HepG2 (cell line): ENCODE measurements around the gene ABL2. TPM values are rescaled to one million over a fixed set of nuclear protein-coding genes. Genes with fewer than 3 reads are reported as not detected.

Source experiments
- CENPX ChIP-seq: sonication (generic); formaldehyde crosslinking; IDR thresholded peaks from 2 replicates; pipeline ENCODE4 v1.9.0; 2021; ENCODE audit warnings: mild to moderate bottlenecking, missing genetic modification reagents, moderate library complexity
- CSRNP1 ChIP-seq: sonication (generic); formaldehyde crosslinking; IDR thresholded peaks from 2 replicates; pipeline ENCODE4 v1.8.1; 2023; ENCODE audit warnings: mild to moderate bottlenecking, missing genetic modification reagents
- DBP ChIP-seq: sonication (generic); formaldehyde crosslinking; IDR thresholded peaks from 2 replicates; pipeline ENCODE4 v1.4.0; 2020; ENCODE audit warnings: missing genetic modification reagents; ENCODE audit errors: not compliant biosample characterization
- EHMT2 ChIP-seq: fragments of 200-600 bp; sonication (generic); IDR thresholded peaks from 2 replicates; pipeline ENCODE4 v1.7.0; 2017; ENCODE audit warnings: antibody characterized with exemption, low read depth, low read length, borderline replicate concordance
- GLMP ChIP-seq: sonication (generic); formaldehyde crosslinking; IDR thresholded peaks from 2 replicates; pipeline ENCODE4 v1.9.0; 2021; ENCODE audit warnings: missing genetic modification reagents, mild to moderate bottlenecking, borderline replicate concordance
- KLF12 ChIP-seq: sonication (generic); formaldehyde crosslinking; IDR thresholded peaks from 2 replicates; pipeline ENCODE4 v1.4.0; 2020; ENCODE audit warnings: missing genetic modification reagents, borderline replicate concordance
- KLF15 ChIP-seq: sonication (generic); formaldehyde crosslinking; IDR thresholded peaks from 2 replicates; pipeline ENCODE4 v1.8.1; 2023; ENCODE audit warnings: borderline replicate concordance, mild to moderate bottlenecking, inconsistent platforms, missing genetic modification reagents, mixed read lengths
- MAZ ChIP-seq, 2 experiments: sonication (generic) in 1 of 2; formaldehyde crosslinking in 1 of 2; IDR thresholded peaks; 2 replicates each; pipeline versions ENCODE4 v1.5.0 to v1.6.1; 2012 to 2020; ENCODE audit warnings: low read depth in 2 of 2, mild to moderate bottlenecking in 2 of 2, borderline replicate concordance in 1 of 2, improper control_type of control experiment in 1 of 2, low read length in 1 of 2, missing genetic modification reagents in 1 of 2, moderate library complexity in 1 of 2
- MIXL1 ChIP-seq: IDR thresholded peaks from 2 replicates; pipeline ENCODE4 v1.6.1; 2016
- NFIB ChIP-seq: sonication (generic); formaldehyde crosslinking; IDR thresholded peaks from 2 replicates; pipeline ENCODE4 v1.9.0; 2021; ENCODE audit warnings: missing genetic modification reagents, mild to moderate bottlenecking, borderline replicate concordance
- NR2F1 ChIP-seq, 2 experiments: fragments of 450-650 bp in 1 of 2; formaldehyde crosslinking in 1 of 2; IDR thresholded peaks; 2 replicates each; pipeline versions ENCODE4 v1.5.0 to v1.6.1; 2016 to 2020; ENCODE audit warnings: mild to moderate bottlenecking in 1 of 2, missing compliant biosample characterization in 1 of 2, missing genetic modification reagents in 1 of 2, moderate library complexity in 1 of 2
- POLR2G ChIP-seq: fragments of 200-400 bp; formaldehyde crosslinking; IDR thresholded peaks from 2 replicates; pipeline ENCODE4 v1.6.1; 2018; ENCODE audit warnings: mild to moderate bottlenecking, low read depth, low read length, moderate library complexity
- PRPF4 ChIP-seq: fragments of 200-400 bp; formaldehyde crosslinking; IDR thresholded peaks from 2 replicates; pipeline ENCODE4 v1.6.1; 2016; ENCODE audit warnings: low read length, low read depth; ENCODE audit not compliant: poor library complexity, severe bottlenecking
- TBX2 ChIP-seq: sonication (generic); formaldehyde crosslinking; IDR thresholded peaks from 2 replicates; pipeline ENCODE4 v1.5.0; 2020; ENCODE audit warnings: missing genetic modification reagents, mild to moderate bottlenecking, borderline replicate concordance
- ZBTB21 ChIP-seq: sonication (generic); formaldehyde crosslinking; IDR thresholded peaks from 2 replicates; pipeline ENCODE4 v1.4.0; 2020; ENCODE audit warnings: missing genetic modification reagents
- ZNF761 ChIP-seq: sonication (generic); formaldehyde crosslinking; conservative IDR thresholded peaks from 2 replicates; pipeline ENCODE4 v1.4.0; 2020; ENCODE audit warnings: mild to moderate bottlenecking, missing genetic modification reagents
- ZSCAN9 ChIP-seq: IDR thresholded peaks from 2 replicates; pipeline ENCODE4 v1.6.1; 2016; ENCODE audit warnings: borderline replicate concordance
- polyA plus RNA-seq, 8 experiments: library from polyadenylated mRNA; depleted of rRNA in 3 of 8; stranded (reverse) in 7 of 8; unstranded in 1 of 8; fragments of >200 nt; fragmentation: Illumina TruSeq in 4 of 8; extraction: Trizol in 4 of 8; gene quantifications; 2 replicates each; pipeline versions ENCODE4 v1.2.1 to v1.2.3, GENCODE V29; 2011 to 2016; ENCODE audit warnings: low read depth in 4 of 8, missing spikeins in 1 of 8, mixed read lengths in 1 of 8; ENCODE audit not compliant: insufficient read depth in 1 of 8
- total RNA-seq, 5 experiments: library from RNA; depleted of rRNA; stranded (reverse); fragments of >200 nt; fragmentation: Illumina TruSeq; extraction: Trizol; gene quantifications; 2 replicates each; pipeline ENCODE4 v1.2.3, GENCODE V29; 2016; ENCODE audit warnings: low read depth in 1 of 5
- TF ChIP-seq, protein P1 (sequence below): sonication (generic); formaldehyde crosslinking; IDR thresholded peaks from 2 replicates; pipeline ENCODE4 v1.5.0; 2020; ENCODE audit warnings: mild to moderate bottlenecking, missing genetic modification reagents
- TF ChIP-seq, protein P2 (sequence below): sonication (generic); formaldehyde crosslinking; IDR thresholded peaks from 2 replicates; pipeline ENCODE4 v1.5.1; 2020; ENCODE audit warnings: mild to moderate bottlenecking, missing genetic modification reagents

The ABL2 gene
- total and polyA plus RNA-seq, 2 of the 13 experiments (the other 11 are each of a cell fraction or from before 2014, with no cell fraction given): 5.8 to 6.0 TPM

- no peak for TF ChIP-seq KLF12
- no peak for TF ChIP-seq KLF15 (CRISPR knock-in tag)
- TF ChIP-seq POLR2G: peak; percentile 81
- TF ChIP-seq, protein P1, sequence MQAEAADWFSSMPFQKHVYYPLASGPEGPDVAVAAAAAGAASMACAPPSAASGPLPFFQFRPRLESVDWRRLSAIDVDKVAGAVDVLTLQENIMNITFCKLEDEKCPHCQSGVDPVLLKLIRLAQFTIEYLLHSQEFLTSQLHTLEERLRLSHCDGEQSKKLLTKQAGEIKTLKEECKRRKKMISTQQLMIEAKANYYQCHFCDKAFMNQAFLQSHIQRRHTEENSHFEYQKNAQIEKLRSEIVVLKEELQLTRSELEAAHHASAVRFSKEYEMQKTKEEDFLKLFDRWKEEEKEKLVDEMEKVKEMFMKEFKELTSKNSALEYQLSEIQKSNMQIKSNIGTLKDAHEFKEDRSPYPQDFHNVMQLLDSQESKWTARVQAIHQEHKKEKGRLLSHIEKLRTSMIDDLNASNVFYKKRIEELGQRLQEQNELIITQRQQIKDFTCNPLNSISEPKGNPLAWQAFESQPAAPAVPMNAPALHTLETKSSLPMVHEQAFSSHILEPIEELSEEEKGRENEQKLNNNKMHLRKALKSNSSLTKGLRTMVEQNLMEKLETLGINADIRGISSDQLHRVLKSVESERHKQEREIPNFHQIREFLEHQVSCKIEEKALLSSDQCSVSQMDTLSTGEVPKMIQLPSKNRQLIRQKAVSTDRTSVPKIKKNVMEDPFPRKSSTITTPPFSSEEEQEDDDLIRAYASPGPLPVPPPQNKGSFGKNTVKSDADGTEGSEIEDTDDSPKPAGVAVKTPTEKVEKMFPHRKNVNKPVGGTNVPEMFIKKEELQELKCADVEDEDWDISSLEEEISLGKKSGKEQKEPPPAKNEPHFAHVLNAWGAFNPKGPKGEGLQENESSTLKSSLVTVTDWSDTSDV (CRISPR knock-in tag): no peak
- TF ChIP-seq, protein P2, sequence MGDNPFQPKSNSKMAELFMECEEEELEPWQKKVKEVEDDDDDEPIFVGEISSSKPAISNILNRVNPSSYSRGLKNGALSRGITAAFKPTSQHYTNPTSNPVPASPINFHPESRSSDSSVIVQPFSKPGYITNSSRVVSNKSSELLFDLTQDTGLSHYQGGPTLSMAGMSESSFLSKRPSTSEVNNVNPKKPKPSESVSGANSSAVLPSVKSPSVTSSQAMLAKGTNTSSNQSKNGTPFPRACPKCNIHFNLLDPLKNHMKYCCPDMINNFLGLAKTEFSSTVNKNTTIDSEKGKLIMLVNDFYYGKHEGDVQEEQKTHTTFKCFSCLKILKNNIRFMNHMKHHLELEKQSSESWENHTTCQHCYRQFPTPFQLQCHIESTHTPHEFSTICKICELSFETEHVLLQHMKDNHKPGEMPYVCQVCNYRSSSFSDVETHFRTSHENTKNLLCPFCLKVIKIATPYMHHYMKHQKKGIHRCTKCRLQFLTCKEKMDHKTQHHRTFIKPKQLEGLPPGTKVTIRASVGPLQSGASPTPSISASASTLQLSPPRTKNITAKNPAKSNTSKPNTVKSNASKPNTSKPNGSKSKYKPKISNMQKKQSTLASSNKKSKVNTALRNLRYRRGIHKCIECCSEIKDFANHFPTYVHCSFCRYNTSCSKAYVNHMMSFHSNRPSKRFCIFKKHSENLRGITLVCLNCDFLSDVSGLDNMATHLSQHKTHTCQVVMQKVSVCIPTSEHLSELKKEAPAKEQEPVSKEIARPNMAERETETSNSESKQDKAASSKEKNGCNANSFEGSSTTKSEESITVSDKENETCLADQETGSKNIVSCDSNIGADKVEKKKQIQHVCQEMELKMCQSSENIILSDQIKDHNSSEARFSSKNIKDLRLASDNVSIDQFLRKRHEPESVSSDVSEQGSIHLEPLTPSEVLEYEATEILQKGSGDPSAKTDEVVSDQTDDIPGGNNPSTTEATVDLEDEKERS (CRISPR knock-in tag): no peak; the same call in 1 of the 2 replicates
- no peak for TF ChIP-seq PRPF4
- TF ChIP-seq TBX2: peak; percentile 14
- no peak for TF ChIP-seq EHMT2
- peak; percentile 55; the same call in 1 of the 2 replicates for TF ChIP-seq CSRNP1
- no peak; the same call in 1 of the 2 replicates for TF ChIP-seq ZSCAN9 (CRISPR knock-in tag)
- no peak for TF ChIP-seq MAZ (IDR thresholded peaks at IDR 0.05; ENCODE audit: borderline replicate concordance, low read depth, low read length)
- no peak; the same call in 1 of the 2 replicates for TF ChIP-seq MAZ (CRISPR knock-in tag; IDR thresholded peaks at IDR 0.05; ENCODE audit: low read depth)
- TF ChIP-seq NFIB (CRISPR knock-in tag): no peak
- no peak for TF ChIP-seq ZNF761 (CRISPR knock-in tag)
- TF ChIP-seq NR2F1 (CRISPR knock-in tag; IDR thresholded peaks at IDR 0.05): no peak
- TF ChIP-seq GLMP (CRISPR knock-in tag): no peak
- TF ChIP-seq ZBTB21 (CRISPR knock-in tag): no peak
- peak; percentile 80 for TF ChIP-seq DBP (CRISPR knock-in tag)
- no peak for TF ChIP-seq CENPX
- TF ChIP-seq MIXL1 (CRISPR knock-in tag): no peak
Observed at GRCh38 chr1:179081687-179082332, 147.7 kb downstream of the ABL2 start, which contains the start of gene TOR3A (continued).
